Gastroesophageal sphincter (tissue), 3 donors: Measurements from ENCODE around the gene DNAJB7.

Experiments
- EP300 ChIP-seq: sonication (generic); formaldehyde crosslinking; IDR thresholded peaks from one replicate; pipeline ENCODE4 v1.6.1; 2017; ENCODE audit warnings: antibody characterized with exemption, mild to moderate bottlenecking
- POLR2A ChIP-seq, 2 donors: fragments of 450-650 bp; IDR thresholded peaks; one replicate each; pipeline ENCODE4 v1.6.1; 2017; ENCODE audit warnings: antibody characterized with exemption in 2 of 2, mild to moderate bottlenecking in 2 of 2, moderate library complexity in 1 of 2
- POLR2AphosphoS5 ChIP-seq: sonication (generic); formaldehyde crosslinking; IDR thresholded peaks from one replicate; pipeline ENCODE4 v1.6.1; 2017; ENCODE audit warnings: antibody characterized with exemption
- TF ChIP-seq, protein P1 (sequence below), 4 experiments: fragments of 200-600 bp in 2 of 4; fragments of 450-650 bp in 2 of 4; sonication (generic) in 1 of 4; IDR thresholded peaks; one replicate each; pipeline ENCODE4 v1.5.1; 2017 to 2019; ENCODE audit warnings: antibody characterized with exemption in 4 of 4, mild to moderate bottlenecking in 2 of 4, moderate library complexity in 2 of 4

DNA sequence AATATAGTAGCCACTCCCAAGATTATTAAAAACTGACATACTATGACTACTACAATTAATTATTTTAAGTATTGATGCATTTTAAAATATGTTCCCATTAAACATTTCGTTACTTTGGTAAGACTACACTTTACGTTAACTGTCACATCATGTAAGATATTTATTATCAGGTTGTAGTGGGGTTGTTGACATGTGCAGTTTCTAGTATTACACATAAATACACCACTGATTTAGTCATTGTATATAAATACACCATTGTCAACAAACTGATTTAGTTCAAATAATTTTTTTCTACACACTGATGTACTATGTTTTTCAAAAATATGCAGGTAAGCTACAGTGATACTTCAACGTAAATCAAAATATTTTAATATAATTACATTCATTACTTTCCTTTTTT, 17.0 kb downstream of the DNAJB7 start:
- TF ChIP-seq, protein P1, sequence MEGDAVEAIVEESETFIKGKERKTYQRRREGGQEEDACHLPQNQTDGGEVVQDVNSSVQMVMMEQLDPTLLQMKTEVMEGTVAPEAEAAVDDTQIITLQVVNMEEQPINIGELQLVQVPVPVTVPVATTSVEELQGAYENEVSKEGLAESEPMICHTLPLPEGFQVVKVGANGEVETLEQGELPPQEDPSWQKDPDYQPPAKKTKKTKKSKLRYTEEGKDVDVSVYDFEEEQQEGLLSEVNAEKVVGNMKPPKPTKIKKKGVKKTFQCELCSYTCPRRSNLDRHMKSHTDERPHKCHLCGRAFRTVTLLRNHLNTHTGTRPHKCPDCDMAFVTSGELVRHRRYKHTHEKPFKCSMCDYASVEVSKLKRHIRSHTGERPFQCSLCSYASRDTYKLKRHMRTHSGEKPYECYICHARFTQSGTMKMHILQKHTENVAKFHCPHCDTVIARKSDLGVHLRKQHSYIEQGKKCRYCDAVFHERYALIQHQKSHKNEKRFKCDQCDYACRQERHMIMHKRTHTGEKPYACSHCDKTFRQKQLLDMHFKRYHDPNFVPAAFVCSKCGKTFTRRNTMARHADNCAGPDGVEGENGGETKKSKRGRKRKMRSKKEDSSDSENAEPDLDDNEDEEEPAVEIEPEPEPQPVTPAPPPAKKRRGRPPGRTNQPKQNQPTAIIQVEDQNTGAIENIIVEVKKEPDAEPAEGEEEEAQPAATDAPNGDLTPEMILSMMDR (IDR thresholded peaks at IDR 0.05): no peak
- TF ChIP-seq POLR2A (IDR thresholded peaks at IDR 0.05) (no peak), POLR2AphosphoS5 (no peak), EP300 (no peak)
